ENCODE data around the gene ITK.

- TF ChIP-seq CTCF (conservative IDR thresholded peaks at IDR 0.05 in 1 of 2, IDR thresholded peaks at IDR 0.05 in 1 of 2; ENCODE audit: extremely low read depth in 1 of 2, insufficient read depth in 1 of 2, low read depth in 1 of 2, low read length in 2 of 2) (no peak), EZH2 (IDR thresholded peaks at IDR 0.05; ENCODE audit: borderline replicate concordance, low read length) (no peak)
Measured at GRCh38 chr5:157201857-157202256, 21.2 kb downstream of the ITK start.
